ENCODE results near the gene NCKAP5. TPM values are rescaled to one million over a fixed set of nuclear protein-coding genes. Genes with fewer than 3 reads are reported as not detected.

NCKAP5 gene
- total and polyA plus RNA-seq, 9 of the 15 experiments (the other 6 are each of a cell fraction or from before 2014, with no cell fraction given): not detected

- intact Hi-C loops (cut with micrococcal nuclease) (no loop called here), in situ Hi-C loops (cut with MboI) (no loop called here)
- no peaks in the 10 kb centered on the region for H3K36me3 ChIP-seq (ENCODE audit: control insufficient read depth, insufficient read depth, low read length)
- H3K79me2 ChIP-seq (ENCODE audit: control insufficient read depth, insufficient read depth, low read length): no peaks in the 10 kb centered on the region
- no peak for TF ChIP-seq TRIM28 (IDR thresholded peaks at IDR 0.05)
- TF ChIP-seq SIRT6 (IDR thresholded peaks at IDR 0.05; ENCODE audit: low read depth, low read length): no peak
- no peak for TF ChIP-seq CSDE1 (IDR thresholded peaks at IDR 0.05)
- no peak for TF ChIP-seq POLR2A (conservative IDR thresholded peaks at IDR 0.05)
- no peak for TF ChIP-seq SP1 (CRISPR knock-in tag; IDR thresholded peaks at IDR 0.05)
- TF ChIP-seq HMG20A (CRISPR knock-in tag; conservative IDR thresholded peaks at IDR 0.05): no peak
- no peak for TF ChIP-seq ZNF324 (CRISPR knock-in tag; IDR thresholded peaks at IDR 0.05)
- TF ChIP-seq, protein P1, sequence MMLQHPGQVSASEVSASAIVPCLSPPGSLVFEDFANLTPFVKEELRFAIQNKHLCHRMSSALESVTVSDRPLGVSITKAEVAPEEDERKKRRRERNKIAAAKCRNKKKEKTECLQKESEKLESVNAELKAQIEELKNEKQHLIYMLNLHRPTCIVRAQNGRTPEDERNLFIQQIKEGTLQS (IDR thresholded peaks at IDR 0.05): no peak
- TF ChIP-seq, protein P1 (CRISPR knock-in tag; conservative IDR thresholded peaks at IDR 0.05): no peak
- no peak for TF ChIP-seq ZNF592 (IDR thresholded peaks at IDR 0.05)
- H3K9me1 ChIP-seq (ENCODE audit: control insufficient read depth, insufficient read depth, low read length): no peaks in the 10 kb centered on the region
- no peaks in the 10 kb centered on the region for H4K20me1 ChIP-seq (replicated peaks; ENCODE audit: control insufficient read depth, insufficient read depth, low read length)
- no TSS peak for BruUV-seq (replicated peaks)
- FAIRE-seq (no peak), DNase-seq (ENCODE audit: extremely low read depth in 1 of 4, low spot score in 3 of 4) (no peak), ATAC-seq (no peak)
- no peak overlapping the region for H3K27ac ChIP-seq (ENCODE audit: extremely low read depth, low read depth, low read length)
- H3K27me3 ChIP-seq (ENCODE audit: control insufficient read depth in 2 of 2, insufficient read depth in 2 of 2, low read length in 2 of 2): no peaks in the 10 kb centered on the region
- no peak overlapping the region for H3K4me3 ChIP-seq
- no peak overlapping the region for H3K4me2 ChIP-seq (ENCODE audit: insufficient read depth, low read length)
- POLR2A ChIA-PET: no interaction called here
- H3K4me1 ChIP-seq (replicated peaks in 1 of 2; ENCODE audit: control insufficient read depth in 2 of 2, insufficient read depth in 2 of 2, low read length in 2 of 2): no peaks in the 10 kb centered on the region
- no peak overlapping the region for H2AFZ ChIP-seq (ENCODE audit: low read depth, low read length)
- no peaks in the 10 kb centered on the region for H3K9me3 ChIP-seq (replicated peaks; ENCODE audit: control insufficient read depth, insufficient read depth, low read depth, low read length)
- no peak overlapping the region for H3K9ac ChIP-seq (ENCODE audit: insufficient read depth in 1 of 2, low read depth in 2 of 2, low read length in 2 of 2)
- CTCF ChIA-PET (ENCODE audit: low intra/inter-chr PET ratio): no interaction called here
Observed at GRCh38 chr2:132824716-132825115, 743.5 kb downstream of the NCKAP5 start.

Measured in K562 (cell line).